Calu3 (cell line): Measurements from ENCODE around the gene BTN3A1. TPM values are rescaled to one million over a fixed set of nuclear protein-coding genes. Genes with fewer than 3 reads are reported as not detected.
"Not testable (repeated sequence)": the region's sequence is repeated elsewhere in the genome, so short reads cannot be mapped to it uniquely, and the experiment has no call there.

Source experiments
- BruUV-seq: library from RNA; stranded (reverse); fragments of 400-500 nt; replicated peaks from 2 replicates; lab custom pipeline; 2021; lab: Mats Ljungman, UMichigan
- CTCF ChIA-PET: fragments of 300-600 bp; sonication (Branson Sonifier 250); formaldehyde crosslinking; loops from one replicate; lab custom pipeline; 2022; ENCODE audit warnings: antibody characterized with exemption; lab: Charles Lee
- DNase-seq: peaks from one replicate; pipeline ENCODE4 v3.0.0; 2022
- H3K27ac Mint-ChIP-seq: one replicate; pipeline ENCODE4 v1.8.0; 2022; ENCODE audit warnings: mixed read lengths; ENCODE audit not compliant: unreplicated experiment
- H3K27me3 Mint-ChIP-seq: one replicate; pipeline ENCODE4 v1.8.0; 2022; ENCODE audit warnings: mixed read lengths; ENCODE audit not compliant: unreplicated experiment
- H3K36me3 Mint-ChIP-seq: one replicate; pipeline ENCODE4 v1.8.0; 2022; ENCODE audit warnings: mild to moderate bottlenecking, moderate library complexity, mixed read lengths; ENCODE audit not compliant: insufficient read depth, unreplicated experiment
- H3K4me1 Mint-ChIP-seq: one replicate; pipeline ENCODE4 v1.8.0; 2022; ENCODE audit warnings: mild to moderate bottlenecking, low read depth, mixed read lengths; ENCODE audit not compliant: unreplicated experiment
- H3K4me3 Mint-ChIP-seq: one replicate; pipeline ENCODE4 v1.8.0; 2022; ENCODE audit warnings: mild to moderate bottlenecking, low read depth, moderate library complexity, mixed read lengths; ENCODE audit not compliant: unreplicated experiment
- H3K9me3 Mint-ChIP-seq: one replicate; pipeline ENCODE4 v1.8.0; 2022; ENCODE audit warnings: low read depth, mixed read lengths; ENCODE audit not compliant: unreplicated experiment
- CTCF ChIP-seq: fragments of 200-600 bp; IDR thresholded peaks from one replicate; pipeline ENCODE4 v1.8.0; 2022; ENCODE audit warnings: antibody characterized with exemption; ENCODE audit not compliant: unreplicated experiment
- intact Hi-C: fragments of 100-400 bp; cut with micrococcal nuclease; formaldehyde crosslinking; loops from one replicate; pipeline ENCODE4 v1.10.0; 2022; ENCODE audit not compliant: unreplicated experiment
- total RNA-seq: library from RNA; stranded (reverse); gene quantifications from 2 replicates; pipeline ENCODE4 v1.2.3, GENCODE V29; 2022

Gene BTN3A1
- total RNA-seq, 1 experiment from 2014 or later = 29.0 TPM

- Mint-ChIP-seq H3K4me3 (no peak overlapping the region), H3K27me3 (no peaks in the 10 kb centered on the region), H3K27ac (no peak overlapping the region), H3K36me3 (no peaks in the 10 kb centered on the region), H3K9me3 (peaks cover 3% of the 10 kb centered on the region), H3K4me1 (no peaks in the 10 kb centered on the region)
- CTCF ChIA-PET = no interaction called here
- DNase-seq = no peak
- TF ChIP-seq CTCF = no peak
- intact Hi-C loops = no loop called here
- BruUV-seq = no TSS peak
Measured at GRCh38 chr6:26415036-26415614, 13.1 kb downstream of the BTN3A1 start.

GRCh38 chr6:26415791-26416190 lies 13.7 kb downstream of the BTN3A1 start:
- no TSS peak for BruUV-seq
- no peaks in the 10 kb centered on the region for H3K4me1 Mint-ChIP-seq
- no peaks in the 10 kb centered on the region for H3K27me3 Mint-ChIP-seq
- peaks cover 3% of the 10 kb centered on the region for H3K9me3 Mint-ChIP-seq
- intact Hi-C loops = no loop called here
- no peaks in the 10 kb centered on the region for H3K36me3 Mint-ChIP-seq
- no peak for TF ChIP-seq CTCF
- no peak overlapping the region for H3K27ac Mint-ChIP-seq
- no peak overlapping the region for H3K4me3 Mint-ChIP-seq
- no peak for DNase-seq
- CTCF ChIA-PET = no interaction called here

GRCh38 chr6:26416288-26416687 lies 14.2 kb downstream of the BTN3A1 start:
- H3K36me3 Mint-ChIP-seq = no peaks in the 10 kb centered on the region
- intact Hi-C loops = no loop called here
- DNase-seq = no peak
- no peak for TF ChIP-seq CTCF
- no TSS peak for BruUV-seq
- H3K4me1 Mint-ChIP-seq = no peaks in the 10 kb centered on the region
- CTCF ChIA-PET = no interaction called here
- no peak overlapping the region for H3K27ac Mint-ChIP-seq
- H3K4me3 Mint-ChIP-seq = no peak overlapping the region
- H3K9me3 Mint-ChIP-seq = peaks cover 3% of the 10 kb centered on the region
- H3K27me3 Mint-ChIP-seq = no peaks in the 10 kb centered on the region

- H3K4me1 Mint-ChIP-seq, CTCF ChIA-PET, H3K9me3 Mint-ChIP-seq, H3K27me3 Mint-ChIP-seq, H3K27ac Mint-ChIP-seq, BruUV-seq, H3K36me3 Mint-ChIP-seq, H3K4me3 Mint-ChIP-seq, DNase-seq: not testable (repeated sequence)
- intact Hi-C loops = loop anchor here (2.0 kb wide), 1 partner anchor 51 kb away; no protein-coding TSS in a partner anchor
Measured at GRCh38 chr6:26418077-26418476, 16.0 kb downstream of the BTN3A1 start.

DNA sequence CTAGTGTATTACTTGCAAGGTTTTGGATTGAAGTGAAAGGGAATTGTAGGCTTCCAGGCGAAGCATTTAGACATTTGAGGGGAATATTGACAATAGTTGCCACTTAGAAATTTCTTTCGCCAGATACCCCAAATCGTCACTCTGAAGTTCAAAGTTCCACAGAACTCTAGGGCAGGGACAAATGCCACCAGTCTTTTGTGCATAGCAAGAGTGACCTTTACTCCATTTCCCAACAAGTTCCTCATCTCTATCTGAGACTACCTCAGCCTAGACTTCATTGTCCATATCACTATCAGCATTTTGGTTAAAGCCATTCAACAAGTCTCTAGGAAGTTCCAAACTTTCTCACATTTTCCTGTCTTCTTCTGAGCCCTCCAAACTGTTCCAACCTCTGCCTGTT lies 16.7 kb downstream of the BTN3A1 start:
- H3K4me1 Mint-ChIP-seq, BruUV-seq, H3K9me3 Mint-ChIP-seq, H3K36me3 Mint-ChIP-seq, H3K27me3 Mint-ChIP-seq, DNase-seq, H3K4me3 Mint-ChIP-seq, H3K27ac Mint-ChIP-seq, CTCF ChIA-PET: not testable (repeated sequence)
- intact Hi-C loops = loop anchor here (2.0 kb wide), 1 partner anchor 50 kb away; no protein-coding TSS in a partner anchor
